ENCODE measurements around the gene OR7G1.
"Not testable (repeated sequence)": the region's sequence is repeated elsewhere in the genome, so short reads cannot be mapped to it uniquely, and the experiment has no call there.

Gene OR7G1

DNA sequence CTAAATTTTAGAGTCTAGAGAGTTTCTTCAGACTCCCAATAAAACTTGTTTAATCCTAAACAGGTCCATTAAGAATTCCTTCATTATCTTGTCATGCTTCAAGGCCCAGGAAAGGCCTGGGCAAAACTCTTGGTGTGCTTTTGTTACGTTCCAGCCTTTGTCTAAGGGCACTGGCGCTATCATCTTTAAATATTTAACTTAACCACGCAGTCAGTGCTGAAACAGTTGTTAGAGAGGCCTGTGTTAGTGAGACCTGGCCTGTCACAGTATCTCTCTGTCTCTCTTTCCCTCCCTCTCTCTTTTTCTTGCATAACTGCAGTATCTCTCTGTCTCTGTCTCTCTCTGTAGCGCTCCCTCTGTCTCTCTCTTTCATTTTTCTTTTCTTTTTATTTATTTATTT, 36.9 kb downstream of the OR7G1 start:
- no peak for DNase-seq (ENCODE audit: low read depth in 3 of 3)

DNA sequence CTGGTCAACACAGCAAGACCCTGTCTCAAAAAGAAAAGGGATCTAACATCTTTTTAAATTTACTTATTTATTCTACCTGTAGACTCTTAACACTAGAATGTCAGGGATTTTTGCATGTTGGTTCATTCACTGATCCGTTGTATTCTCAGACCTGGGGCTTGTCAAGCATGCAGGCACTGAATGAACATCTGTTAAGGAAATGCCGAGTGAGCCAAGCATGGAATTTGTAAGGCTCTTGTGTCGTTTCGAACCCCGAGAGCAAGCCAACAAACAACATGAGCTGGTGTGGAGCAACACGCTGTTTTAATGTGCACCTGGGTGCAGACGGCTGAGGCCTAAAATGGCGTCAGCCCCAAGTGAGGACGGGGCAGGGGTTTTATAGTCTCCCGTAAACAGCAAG, 38.7 kb downstream of the OR7G1 start:
- DNase-seq (ENCODE audit: low read depth in 3 of 3) = no peak

DNA sequence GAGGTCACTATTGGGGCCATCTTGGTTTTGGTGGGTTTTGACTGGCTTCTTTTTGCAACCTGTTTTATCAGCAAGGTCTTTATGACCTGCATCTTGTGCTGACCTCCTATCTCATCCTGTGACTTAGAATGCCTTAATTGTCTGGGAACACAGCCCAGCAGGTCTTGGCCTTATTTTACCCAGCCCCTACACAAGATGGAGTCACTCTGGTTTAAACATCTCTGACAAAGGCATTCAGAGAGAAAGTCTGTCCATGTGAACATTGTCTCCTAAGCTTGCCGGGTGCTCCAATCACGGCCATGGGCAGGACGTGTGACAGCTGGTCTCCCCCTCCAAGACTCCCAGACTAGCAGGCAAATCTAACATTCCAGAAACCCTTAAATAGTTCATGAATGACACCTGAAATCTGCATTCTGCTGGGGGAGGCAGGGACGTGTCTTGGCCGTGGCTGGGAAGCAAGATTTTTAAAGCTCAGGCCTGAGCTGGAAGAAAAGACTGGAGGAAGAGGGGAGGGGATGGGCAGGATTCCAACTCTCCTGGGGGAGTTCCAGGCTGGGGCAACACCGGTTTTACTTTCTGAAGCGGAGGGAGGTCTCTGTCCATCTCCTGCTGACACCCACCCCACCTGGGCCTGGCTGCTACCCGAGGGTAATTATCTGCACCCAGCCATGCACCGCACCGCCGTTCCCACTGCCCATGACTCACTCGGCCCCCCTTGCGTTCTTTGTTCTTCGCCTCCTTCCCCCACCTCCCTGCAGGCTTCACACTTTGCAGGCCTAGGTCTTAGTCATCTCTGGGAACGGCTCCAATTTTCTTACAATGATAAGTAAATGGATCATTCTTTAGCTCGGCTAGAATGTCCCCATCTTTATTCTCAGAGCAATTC, 40.3 kb downstream of the OR7G1 start:
- no peak for DNase-seq (ENCODE audit: low read depth in 3 of 3)

DNA sequence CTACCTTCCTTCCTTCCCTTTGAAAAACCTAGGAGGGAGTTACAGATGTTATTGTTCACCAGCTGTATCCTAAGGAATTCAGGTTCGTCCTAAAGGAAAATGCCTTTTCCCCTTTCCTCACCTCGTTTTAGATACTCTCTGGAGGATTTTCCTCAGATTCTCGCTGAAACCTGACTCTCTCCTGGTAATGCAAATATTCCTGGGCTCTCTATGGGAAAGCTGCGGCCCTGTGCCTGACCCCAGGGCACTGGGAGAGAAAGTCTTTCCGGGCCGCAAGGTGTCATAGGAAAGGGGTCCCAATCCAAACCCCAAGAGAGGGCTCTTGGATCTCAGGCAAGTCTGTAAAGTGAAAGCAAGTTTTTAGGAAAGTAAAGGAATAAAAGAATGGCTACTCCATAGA, 41.8 kb downstream of the OR7G1 start:
- DNase-seq (ENCODE audit: low read depth in 3 of 3) = no peak

DNA sequence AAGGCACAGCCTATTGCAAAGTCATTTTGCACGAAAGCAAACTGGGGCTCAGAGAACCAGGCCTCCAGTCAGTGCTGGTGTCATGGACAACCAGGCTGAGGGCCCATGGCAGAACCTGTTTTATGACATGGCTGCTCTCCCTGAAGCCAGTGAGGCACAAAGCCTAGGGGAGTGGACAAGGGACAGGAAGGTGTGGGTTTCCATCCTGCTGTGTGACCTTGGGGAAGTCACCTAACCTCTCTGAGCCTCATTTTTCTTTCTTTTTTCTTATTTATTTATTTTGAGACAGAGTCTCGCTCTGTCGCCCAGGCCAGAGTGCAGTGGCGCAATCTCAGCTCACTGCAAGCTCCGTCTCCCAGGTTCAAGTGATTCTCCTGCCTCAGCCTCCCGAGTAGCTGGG, 43.8 kb downstream of the OR7G1 start:
- not testable (repeated sequence) for DNase-seq (ENCODE audit: low read depth in 3 of 3)

GRCh38 chr19:9070066-9070465, 45.5 kb downstream of the OR7G1 start:
- no peak for DNase-seq (ENCODE audit: low read depth in 3 of 3)

DNA sequence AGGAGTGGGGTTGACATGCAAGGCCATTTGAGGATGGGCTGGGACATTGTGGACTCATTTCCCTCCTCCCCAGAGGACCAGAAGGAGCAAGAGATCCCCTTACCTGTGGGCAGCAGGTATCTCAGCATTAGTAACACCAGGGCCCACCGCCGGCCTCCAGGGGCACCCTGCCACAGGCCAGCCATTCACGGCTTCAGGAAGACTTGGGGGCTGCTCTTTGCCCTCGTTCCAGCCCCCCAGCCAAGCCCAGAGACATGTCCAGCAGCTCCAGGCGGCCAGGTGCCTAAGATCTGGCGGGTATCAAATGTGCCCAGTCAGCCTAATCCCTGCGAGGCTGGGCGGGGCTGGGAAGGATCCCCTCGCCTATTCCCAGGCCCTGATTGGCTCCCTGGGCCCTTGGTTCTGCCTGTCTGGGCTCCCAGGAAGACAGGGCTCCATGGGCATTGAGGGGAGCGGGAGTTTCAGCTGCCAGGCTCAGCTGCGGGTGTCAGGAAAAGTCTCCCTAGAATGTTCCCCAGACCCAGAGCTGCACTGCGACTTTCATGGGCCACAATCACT, 50.0 kb downstream of the OR7G1 start:
- DNase-seq (ENCODE audit: low read depth in 3 of 3) = no peak
